Stimulated activated CD8-positive, alpha-beta memory T cell treated with anti-CD3 and anti-CD28 coated beads, Interleukin-12 subunit alpha, Interleukin-12 subunit beta, amount 100 ng/mL, for 4 hours (primary cell): ENCODE results near the gene DMRTC2.

Experiments used
- DNase-seq: peaks from one replicate; pipeline ENCODE4 v3.0.0-alpha.2; 2020; ENCODE audit warnings: low read depth

The DMRTC2 gene

DNA sequence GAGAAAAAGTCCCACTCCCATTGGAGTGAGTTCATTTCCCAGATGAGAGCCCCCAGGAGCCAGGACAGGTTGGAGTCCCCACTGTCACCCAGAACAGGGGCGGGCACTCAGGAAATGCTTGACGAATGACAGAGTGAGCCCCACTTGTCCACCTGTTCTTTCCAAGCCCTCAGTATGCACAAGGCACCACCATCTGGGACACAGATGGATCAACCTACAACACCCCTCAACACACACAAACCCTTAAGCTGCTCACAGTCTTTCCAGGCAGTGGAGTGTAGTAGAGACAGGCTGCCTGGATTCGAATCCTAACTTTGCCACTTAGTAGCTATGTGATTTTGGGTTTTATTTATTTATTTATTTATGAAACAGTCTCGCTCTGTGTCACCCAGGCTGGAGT lies 46.1 kb downstream of the DMRTC2 start:
- no peak for DNase-seq

- no peak for DNase-seq
Measured at GRCh38 chr19:41892173-41892902, 47.5 kb downstream of the DMRTC2 start.

DNA sequence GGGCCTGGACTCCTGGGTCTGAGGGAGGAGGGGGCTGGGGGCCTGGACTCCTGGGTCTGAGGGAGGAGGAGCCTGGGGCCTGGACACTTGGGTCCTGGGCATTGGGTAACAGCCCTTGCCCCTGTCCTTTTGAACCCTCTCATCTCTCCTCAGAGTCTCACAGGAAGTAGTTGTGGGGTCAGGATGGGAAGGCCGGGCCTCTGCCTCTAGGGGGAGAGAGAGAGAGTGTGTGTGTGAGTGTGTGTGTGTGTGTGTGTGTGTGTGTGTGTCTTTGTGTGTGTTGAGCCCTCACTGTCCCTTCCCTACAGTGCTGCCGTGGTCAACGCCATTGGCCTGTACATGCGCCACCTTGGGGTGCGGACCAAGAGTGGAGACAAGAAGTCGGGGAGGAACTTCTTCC lies 49.1 kb downstream of the DMRTC2 start:
- no peak for DNase-seq

DNA sequence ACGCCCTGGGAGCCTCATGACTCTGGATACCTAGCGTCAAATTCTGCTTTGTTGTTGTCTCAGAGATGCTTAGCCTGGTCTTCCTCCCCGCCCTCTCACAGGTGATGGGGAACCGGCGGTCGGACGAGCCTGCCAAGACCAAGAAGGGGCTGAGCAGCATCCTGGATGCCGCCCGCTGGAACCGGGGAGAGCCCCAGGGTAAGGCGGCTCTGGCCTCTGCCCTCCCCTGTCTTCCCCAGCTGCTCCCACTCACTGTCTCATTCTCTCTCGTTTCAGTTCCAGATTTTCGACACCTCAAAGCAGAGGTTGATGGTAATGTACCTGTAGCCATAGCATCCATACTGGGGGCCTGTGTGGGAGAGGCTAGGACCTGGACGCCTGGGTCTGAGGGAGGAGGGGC lies 49.5 kb downstream of the DMRTC2 start:
- no peak for DNase-seq

DNA sequence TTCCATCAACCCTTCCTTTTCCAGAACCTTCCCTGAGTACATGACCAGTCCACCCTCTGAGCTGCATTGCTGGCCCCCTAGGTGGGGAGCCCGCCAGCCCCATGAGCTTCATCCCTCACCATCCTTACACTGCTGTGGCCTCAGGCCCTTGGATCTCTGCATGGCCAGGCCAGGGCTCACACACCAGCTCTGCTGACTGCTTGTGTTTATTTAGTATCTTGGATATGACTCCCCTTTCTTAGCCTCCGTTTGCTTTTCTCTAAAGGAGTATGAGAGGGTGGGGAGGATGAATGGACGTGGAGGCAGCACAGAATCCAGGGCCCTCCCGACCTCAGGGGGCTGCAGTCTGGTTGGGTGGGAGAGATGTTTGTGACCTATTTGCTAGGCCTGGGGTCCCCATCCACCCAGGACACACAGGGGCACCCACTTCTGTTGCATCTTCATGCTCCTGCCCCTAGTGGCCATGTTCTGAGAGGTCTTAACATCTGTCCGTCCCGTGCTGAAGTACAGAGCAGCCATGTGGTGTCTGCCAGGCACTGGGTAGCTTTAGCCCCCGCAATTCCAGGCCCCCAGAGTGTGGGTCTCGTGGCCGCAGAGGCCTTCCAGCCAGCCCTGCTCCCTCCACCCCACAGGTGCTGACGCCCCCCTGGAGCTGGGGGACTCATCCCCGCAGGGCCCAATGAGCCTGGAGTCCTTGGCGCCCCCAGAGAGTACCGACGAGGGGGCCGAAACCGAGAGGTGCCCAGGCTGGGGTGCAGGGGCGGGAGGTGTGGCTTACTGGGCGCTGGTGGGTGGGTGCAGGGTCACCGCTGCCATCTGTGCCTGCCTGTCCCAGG lies 51.1 kb downstream of the DMRTC2 start:
- no peak for DNase-seq

DNA sequence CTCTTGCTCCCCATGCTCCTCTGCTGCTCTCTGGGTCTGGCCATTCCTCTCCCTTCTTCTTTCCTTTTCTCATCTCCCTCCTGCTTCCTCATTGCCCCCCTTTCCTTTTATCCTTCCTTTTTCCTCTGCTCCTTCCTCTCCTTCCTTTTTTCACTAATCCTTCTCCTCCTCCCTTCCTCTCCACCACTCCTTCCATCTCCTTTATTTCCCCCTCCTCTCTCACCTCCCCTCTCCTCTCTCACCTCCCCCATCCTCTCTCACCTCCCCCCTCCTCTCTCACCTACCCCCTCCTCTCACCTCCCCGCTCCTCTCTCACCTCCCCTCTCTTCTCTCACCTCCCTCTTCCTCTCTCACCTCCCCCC lies 51.7 kb downstream of the DMRTC2 start:
- DNase-seq = no peak

GRCh38 chr19:41897181-41897580 lies 52.3 kb downstream of the DMRTC2 start:
- DNase-seq = no peak

GRCh38 chr19:41897820-41898219 lies 53.0 kb downstream of the DMRTC2 start:
- no peak for DNase-seq

DNA sequence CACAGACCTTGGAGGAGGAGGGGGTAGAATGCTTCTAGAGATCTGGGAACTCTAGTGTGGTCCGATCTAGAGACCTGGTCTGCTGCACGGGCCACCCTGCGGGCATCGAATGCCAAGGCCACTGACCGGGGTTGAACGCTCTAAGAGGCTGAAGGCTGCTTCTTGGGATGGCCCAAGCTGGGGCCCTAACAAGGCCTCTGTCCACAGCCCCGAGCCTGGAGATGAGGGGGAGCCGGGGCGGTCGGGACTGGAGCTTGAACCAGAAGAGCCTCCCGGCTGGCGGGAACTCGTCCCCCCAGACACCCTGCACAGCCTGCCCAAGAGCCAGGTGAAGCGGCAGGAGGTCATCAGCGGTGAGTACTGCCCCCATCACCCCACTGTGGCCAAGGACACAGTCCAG lies 53.4 kb downstream of the DMRTC2 start:
- no peak for DNase-seq
